NCI-H2081 treated with DMSO at 0.1 percent for 48 hours (cell line): Measurements from ENCODE around the gene GRIK2.

Source experiments
- DNase-seq: peaks from one replicate; lab custom pipeline; 2025; lab: John Stamatoyannopoulos, UW

GRIK2 gene

GRCh38 chr6:101883505-101883904 lies 490.0 kb downstream of the GRIK2 start:
- DNase-seq: no peak

GRCh38 chr6:101887532-101887931 lies 494.0 kb downstream of the GRIK2 start:
- DNase-seq: no peak

GRCh38 chr6:101907356-101908217 lies 514.1 kb downstream of the GRIK2 start:
- no peak for DNase-seq

GRCh38 chr6:101909366-101909765 lies 515.9 kb downstream of the GRIK2 start:
- DNase-seq: no peak

- no peak for DNase-seq
Measured at GRCh38 chr6:101912311-101912710, 518.8 kb downstream of the GRIK2 start.

- DNase-seq: no peak
Measured at GRCh38 chr6:101918471-101918870, 525.0 kb downstream of the GRIK2 start.

- no peak for DNase-seq
Measured at GRCh38 chr6:101921829-101922450, 528.4 kb downstream of the GRIK2 start.

- DNase-seq: no peak
Measured at GRCh38 chr6:101926149-101926925, 532.8 kb downstream of the GRIK2 start.

- DNase-seq: no peak
Measured at GRCh38 chr6:101931766-101932165, 538.3 kb downstream of the GRIK2 start.

- no peak for DNase-seq
Measured at GRCh38 chr6:101932704-101933103, 539.2 kb downstream of the GRIK2 start.

- DNase-seq: no peak
Measured at GRCh38 chr6:101935732-101936131, 542.2 kb downstream of the GRIK2 start.

- no peak for DNase-seq
Measured at GRCh38 chr6:101936516-101936915, 543.0 kb downstream of the GRIK2 start.

GRCh38 chr6:101937108-101937507 lies 543.6 kb downstream of the GRIK2 start:
- no peak for DNase-seq

GRCh38 chr6:101940391-101940790 lies 546.9 kb downstream of the GRIK2 start:
- no peak for DNase-seq

GRCh38 chr6:101956961-101957360 lies 563.5 kb downstream of the GRIK2 start:
- DNase-seq: no peak

GRCh38 chr6:101961357-101961756 lies 567.8 kb downstream of the GRIK2 start:
- DNase-seq: no peak

GRCh38 chr6:101980924-101981323 lies 587.4 kb downstream of the GRIK2 start:
- DNase-seq: no peak

GRCh38 chr6:101986476-101986875 lies 593.0 kb downstream of the GRIK2 start:
- no peak for DNase-seq

- no peak for DNase-seq
Measured at GRCh38 chr6:101992286-101992685, 598.8 kb downstream of the GRIK2 start.

GRCh38 chr6:101994521-101994920 lies 601.0 kb downstream of the GRIK2 start:
- no peak for DNase-seq

- no peak for DNase-seq
Measured at GRCh38 chr6:102015431-102015830, 621.9 kb downstream of the GRIK2 start.

- DNase-seq: no peak
Measured at GRCh38 chr6:102022281-102022680, 628.8 kb downstream of the GRIK2 start.

- DNase-seq: no peak
Measured at GRCh38 chr6:102022803-102023202, 629.3 kb downstream of the GRIK2 start.
